Stimulated activated CD4-positive, alpha-beta T cell treated with anti-CD3 and anti-CD28 coated beads, Interleukin-4, amount 100 ng/mL, for 1 hour (primary cell): ENCODE measurements around the gene SPDYC.

Experiments used
- DNase-seq: peaks from one replicate; pipeline ENCODE4 v3.0.0-alpha.2; 2020

The SPDYC gene

GRCh38 chr11:65170058-65170534, at the start of gene SPDYC:
Gene SPDYC (plus strand): TSS chr11:65170233. CDS start chr11:65171358, 1,125 bp downstream.
- DNase-seq = no peak

- no peak for DNase-seq
These were observed 49.2 kb upstream of the SPDYC start for GRCh38 chr11:65120831-65121230.

- peak; percentile 37 for DNase-seq
These were observed 48.6 kb upstream of the SPDYC start for GRCh38 chr11:65121447-65121864.

GRCh38 chr11:65121865-65122696, 48.0 kb upstream of the SPDYC start, which contains the start of the genes FAU and MRPL49:
Gene FAU (minus strand): TSS chr11:65122134. CDS start chr11:65121813, 321 bp downstream.
Gene MRPL49 (plus strand): TSS chr11:65122321. CDS start chr11:65122347, 26 bp downstream.
- peak; percentile 99 for DNase-seq

- DNase-seq = no peak
These were observed 45.4 kb upstream of the SPDYC start for GRCh38 chr11:65124480-65125196.

- no peak for DNase-seq
These were observed 44.6 kb upstream of the SPDYC start for GRCh38 chr11:65125197-65126056.

GRCh38 chr11:65126624-65127274, 43.3 kb upstream of the SPDYC start:
- no peak for DNase-seq

GRCh38 chr11:65127473-65128181, 42.4 kb upstream of the SPDYC start:
- no peak for DNase-seq

GRCh38 chr11:65128182-65129145, 41.6 kb upstream of the SPDYC start:
- no peak for DNase-seq

- DNase-seq = no peak
These were observed 40.2 kb upstream of the SPDYC start for GRCh38 chr11:65129649-65130441.

GRCh38 chr11:65130631-65131416, 39.2 kb upstream of the SPDYC start:
- DNase-seq = no peak

GRCh38 chr11:65131417-65131776, 38.6 kb upstream of the SPDYC start:
- no peak for DNase-seq

- DNase-seq = no peak
These were observed 38.2 kb upstream of the SPDYC start for GRCh38 chr11:65131895-65132237.

- DNase-seq = no peak
These were observed 37.6 kb upstream of the SPDYC start for GRCh38 chr11:65132238-65132987.

- DNase-seq = peak; percentile 69
These were observed 36.9 kb upstream of the SPDYC start for GRCh38 chr11:65132988-65133700.

- DNase-seq = no peak
These were observed 36.3 kb upstream of the SPDYC start for GRCh38 chr11:65133724-65134123.

GRCh38 chr11:65134240-65134951, 35.6 kb upstream of the SPDYC start, which contains the start of gene SYVN1:
Gene SYVN1 (minus strand): TSS chr11:65134519. CDS start chr11:65133601, 918 bp downstream.
- DNase-seq = peak; percentile 92
